Upper lobe of left lung (tissue), 6 donors: ENCODE results near the gene RASGRF2. TPM values are rescaled to one million over a fixed set of nuclear protein-coding genes. Genes with fewer than 3 reads are reported as not detected.
A peak's percentile ranks its signal among the peaks of the same experiment; 100 is the strongest.

Experiments
- ATAC-seq, 2 donors: fragments of 200-7000 bp; cut with Tn5 transposase; one replicate each; pipeline ENCODE4 v1.9.1; 2022; ENCODE audit warnings: mild to moderate bottlenecking in 2 of 2, moderate library complexity in 2 of 2; ENCODE audit not compliant: low FRiP score in 2 of 2
- DNase-seq, 2 donors: peaks; one replicate each; pipeline ENCODE4 v3.0.0-alpha.2; 2019 to 2020
- H3K27ac ChIP-seq, 4 donors: fragments of 200-600 bp; sonication (generic); one replicate each; pipeline ENCODE4 v1.5.1; 2016 to 2019
- H3K27me3 ChIP-seq, 4 donors: fragments of 200-600 bp; sonication (generic); one replicate each; pipeline ENCODE4 v1.5.1; 2017 to 2019
- H3K36me3 ChIP-seq, 4 donors: fragments of 200-600 bp; sonication (generic); one replicate each; pipeline ENCODE4 v1.5.1; 2016 to 2019
- H3K4me1 ChIP-seq, 4 donors: fragments of 200-600 bp; sonication (generic); one replicate each; pipeline ENCODE4 v1.5.1; 2018 to 2019
- H3K4me3 ChIP-seq, 4 donors: fragments of 200-600 bp; sonication (generic); one replicate each; pipeline ENCODE4 v1.5.1; 2017 to 2019; ENCODE audit warnings: mild to moderate bottlenecking in 2 of 4, moderate library complexity in 1 of 4
- H3K9me3 ChIP-seq, 4 donors: fragments of 200-600 bp; sonication (generic); one replicate each; pipeline ENCODE4 v1.5.1; 2018 to 2019
- CTCF ChIP-seq, 6 experiments: fragments of 450-650 bp in 4 of 6; fragments of 200-600 bp in 2 of 6; sonication (generic) in 2 of 6; IDR thresholded peaks; one replicate each; pipeline ENCODE4 v1.5.1; 2016 to 2019; ENCODE audit warnings: antibody characterized with exemption in 6 of 6
- EP300 ChIP-seq, 4 donors: sonication (generic); formaldehyde crosslinking; IDR thresholded peaks; one replicate each; pipeline ENCODE4 v1.5.1; 2017; ENCODE audit warnings: antibody characterized with exemption in 4 of 4, control low read depth in 2 of 4
- POLR2A ChIP-seq, 4 donors: fragments of 450-650 bp; IDR thresholded peaks; one replicate each; pipeline ENCODE4 v1.5.1; 2016 to 2017; ENCODE audit warnings: antibody characterized with exemption in 4 of 4, mild to moderate bottlenecking in 2 of 4
- POLR2AphosphoS5 ChIP-seq, 2 donors: sonication (generic); formaldehyde crosslinking; IDR thresholded peaks; one replicate each; pipeline ENCODE4 v1.5.1; 2017; ENCODE audit warnings: antibody characterized with exemption in 2 of 2
- WGBS, 2 donors: methylation state at CpG; one replicate each; pipeline ENCODE4 v1.1.5; 2017 to 2018; 5-methylcytosine and 5-hydroxymethylcytosine counted together
- total RNA-seq, 6 donors: library from RNA; depleted of rRNA in 4 of 6; stranded (reverse); fragments of >200 nt in 4 of 6; gene quantifications; one replicate each; pipeline versions ENCODE4 v1.1.0 to v1.2.1, GENCODE V29; 2016 to 2021
- donor health status: DM: no; HTN: no; CAD: no; lungs with moderate emphysema.
- donor health status: DM: no; HTN: yes; CAD: no; lungs with severe emphysema.

RASGRF2 gene
- total RNA-seq, 6 donors from 2014 or later = 1.5 to 10.5 (median 4.9) TPM

- Histone ChIP-seq H3K27ac (no peak overlapping the region), H3K36me3 (no peaks in the 10 kb centered on the region), H3K4me3 (no peak overlapping the region), H3K9me3 (no peaks in the 10 kb centered on the region), H3K4me1 (peaks cover 6 to 11% (median 7%) of the 10 kb centered on the region in 4 donors), H3K27me3 (no peaks in the 10 kb centered on the region)
- TF ChIP-seq CTCF (IDR thresholded peaks at IDR 0.05) (no peak), EP300 (IDR thresholded peaks at IDR 0.05) (no peak), POLR2AphosphoS5 (IDR thresholded peaks at IDR 0.05) (no peak), POLR2A (IDR thresholded peaks at IDR 0.05) (no peak)
- peak in 1 of 2 donors; percentile 42 for DNase-seq
- 78 to 87% methylated on average over 8 of the region's 8 CpGs for WGBS, 2 donors
- ATAC-seq = no peak
Measured at GRCh38 chr5:81192373-81192750, 232.2 kb downstream of the RASGRF2 start.

- peak; percentile 70 to 84 (median 78) for TF ChIP-seq CTCF (IDR thresholded peaks at IDR 0.05)
- no peak for TF ChIP-seq POLR2A (IDR thresholded peaks at IDR 0.05)
- whole genome bisulfite sequencing, 2 donors = 25% methylated on average over 31 of the region's 31 CpGs
- no peak overlapping the region for H3K4me3 ChIP-seq
- ATAC-seq (peak; percentile 93 to 97), DNase-seq (peak; percentile 80 to 93)
- H3K27ac ChIP-seq = no peak overlapping the region
- no peaks in the 10 kb centered on the region for H3K27me3 ChIP-seq
- no peaks in the 10 kb centered on the region for H3K9me3 ChIP-seq
- H3K4me1 ChIP-seq = peaks cover 6 to 8% (median 7%) of the 10 kb centered on the region in 4 donors
- H3K36me3 ChIP-seq = no peaks in the 10 kb centered on the region
Measured at GRCh38 chr5:81194633-81195334, 234.6 kb downstream of the RASGRF2 start.

GRCh38 chr5:81195335-81195929 is 235.3 kb downstream of the RASGRF2 start:
- H3K4me3 ChIP-seq = no peak overlapping the region
- TF ChIP-seq CTCF (IDR thresholded peaks at IDR 0.05) (peak in 1 of 6 experiments; percentile 15), EP300 (IDR thresholded peaks at IDR 0.05) (no peak)
- H3K27me3 ChIP-seq = no peaks in the 10 kb centered on the region
- peaks cover 6 to 8% (median 7%) of the 10 kb centered on the region in 4 donors for H3K4me1 ChIP-seq
- DNase-seq = no peak
- 78 to 86% methylated on average over 5 of the region's 5 CpGs for WGBS, 2 donors
- no peaks in the 10 kb centered on the region for H3K36me3 ChIP-seq
- H3K9me3 ChIP-seq = no peaks in the 10 kb centered on the region
- ATAC-seq = no peak
- no peak overlapping the region for H3K27ac ChIP-seq

GRCh38 chr5:81202655-81203054 is 242.5 kb downstream of the RASGRF2 start:
- Histone ChIP-seq H3K36me3 (no peaks in the 10 kb centered on the region), H3K27ac (no peak overlapping the region), H3K4me3 (no peak overlapping the region), H3K4me1 (no peaks in the 10 kb centered on the region), H3K9me3 (no peaks in the 10 kb centered on the region), H3K27me3 (no peaks in the 10 kb centered on the region)
- DNase-seq (no peak), ATAC-seq (no peak)
- TF ChIP-seq EP300 (IDR thresholded peaks at IDR 0.05) (no peak), POLR2A (IDR thresholded peaks at IDR 0.05) (no peak), CTCF (IDR thresholded peaks at IDR 0.05) (no peak), POLR2AphosphoS5 (IDR thresholded peaks at IDR 0.05) (no peak)
- 73 to 80% methylated on average over 2 of the region's 2 CpGs for WGBS, 2 donors

GRCh38 chr5:81203729-81204128 is 243.6 kb downstream of the RASGRF2 start:
- Histone ChIP-seq H3K9me3 (no peaks in the 10 kb centered on the region), H3K4me1 (no peaks in the 10 kb centered on the region), H3K27me3 (no peaks in the 10 kb centered on the region), H3K27ac (no peak overlapping the region), H3K36me3 (no peaks in the 10 kb centered on the region), H3K4me3 (no peak overlapping the region)
- DNase-seq (no peak), ATAC-seq (no peak)
- WGBS, 2 donors = 81 to 91% methylated on average over 3 of the region's 3 CpGs
- no peak for TF ChIP-seq EP300 (IDR thresholded peaks at IDR 0.05)
- no peak for TF ChIP-seq CTCF (IDR thresholded peaks at IDR 0.05)
